KOPT-K1 (cell line): Measurements from ENCODE around the gene GRIK2.

ENCODE experiments used
- H3K27ac ChIP-seq: fragments of 200-600 bp; sonication (generic); 2 replicates; pipeline ENCODE4 v1.5.1; 2016; ENCODE audit warnings: antibody characterized with exemption, mild to moderate bottlenecking, low read depth, low read length; ENCODE audit not compliant: poor library complexity, severe bottlenecking
- H3K36me3 ChIP-seq: fragments of 200-600 bp; sonication (generic); 2 replicates; pipeline ENCODE4 v1.5.1; 2017; ENCODE audit warnings: antibody characterized with exemption, mild to moderate bottlenecking, low read length, moderate library complexity; ENCODE audit not compliant: insufficient read depth
- H3K9me3 ChIP-seq: fragments of 200-600 bp; sonication (generic); 2 replicates; pipeline ENCODE4 v1.5.1; 2017; ENCODE audit warnings: antibody characterized with exemption, low read length, mild to moderate bottlenecking; ENCODE audit not compliant: insufficient read depth, poor library complexity, severe bottlenecking

GRIK2 gene

GRCh38 chr6:101531538-101531937, 138.0 kb downstream of the GRIK2 start:
- H3K9me3 ChIP-seq = no peaks in the 10 kb centered on the region
- no peak overlapping the region for H3K27ac ChIP-seq
- H3K36me3 ChIP-seq = no peaks in the 10 kb centered on the region

GRCh38 chr6:101534386-101534785, 140.9 kb downstream of the GRIK2 start:
- Histone ChIP-seq H3K9me3 (no peaks in the 10 kb centered on the region), H3K36me3 (no peaks in the 10 kb centered on the region), H3K27ac (no peak overlapping the region)

- H3K36me3 ChIP-seq = no peaks in the 10 kb centered on the region
- H3K27ac ChIP-seq = no peak overlapping the region
- no peaks in the 10 kb centered on the region for H3K9me3 ChIP-seq
Measured at GRCh38 chr6:101534821-101535220, 141.3 kb downstream of the GRIK2 start.

GRCh38 chr6:101537753-101538316, 144.3 kb downstream of the GRIK2 start:
- H3K27ac ChIP-seq = no peak overlapping the region

GRCh38 chr6:101539510-101540245, 146.2 kb downstream of the GRIK2 start:
- H3K36me3 ChIP-seq = no peaks in the 10 kb centered on the region
- no peak overlapping the region for H3K27ac ChIP-seq
- H3K9me3 ChIP-seq = no peaks in the 10 kb centered on the region

More at GRCh38 chr6:101537753-101538316, 144.3 kb downstream of the GRIK2 start:
- Histone ChIP-seq H3K36me3 (no peaks in the 10 kb centered on the region), H3K9me3 (no peaks in the 10 kb centered on the region)

- Histone ChIP-seq H3K36me3 (no peaks in the 10 kb centered on the region), H3K27ac (no peak overlapping the region), H3K9me3 (no peaks in the 10 kb centered on the region)
Measured at GRCh38 chr6:101541894-101542293, 148.4 kb downstream of the GRIK2 start.

GRCh38 chr6:101543796-101544195, 150.3 kb downstream of the GRIK2 start:
- Histone ChIP-seq H3K9me3 (no peaks in the 10 kb centered on the region), H3K36me3 (no peaks in the 10 kb centered on the region), H3K27ac (no peak overlapping the region)

GRCh38 chr6:101544286-101544685, 150.8 kb downstream of the GRIK2 start:
- no peak overlapping the region for H3K27ac ChIP-seq
- no peaks in the 10 kb centered on the region for H3K36me3 ChIP-seq
- no peaks in the 10 kb centered on the region for H3K9me3 ChIP-seq

GRCh38 chr6:101545191-101545590, 151.7 kb downstream of the GRIK2 start:
- no peaks in the 10 kb centered on the region for H3K9me3 ChIP-seq
- no peak overlapping the region for H3K27ac ChIP-seq
- H3K36me3 ChIP-seq = no peaks in the 10 kb centered on the region

GRCh38 chr6:101550451-101550850, 156.9 kb downstream of the GRIK2 start:
- no peak overlapping the region for H3K27ac ChIP-seq
- H3K9me3 ChIP-seq = no peaks in the 10 kb centered on the region
- H3K36me3 ChIP-seq = no peaks in the 10 kb centered on the region

- Histone ChIP-seq H3K36me3 (no peaks in the 10 kb centered on the region), H3K9me3 (no peaks in the 10 kb centered on the region), H3K27ac (no peak overlapping the region)
Measured at GRCh38 chr6:101554231-101554630, 160.7 kb downstream of the GRIK2 start.

- H3K36me3 ChIP-seq = no peaks in the 10 kb centered on the region
- no peaks in the 10 kb centered on the region for H3K9me3 ChIP-seq
- H3K27ac ChIP-seq = no peak overlapping the region
Measured at GRCh38 chr6:101558712-101559111, 165.2 kb downstream of the GRIK2 start.

- no peaks in the 10 kb centered on the region for H3K9me3 ChIP-seq
Measured at GRCh38 chr6:101572627-101573026, 179.1 kb downstream of the GRIK2 start.

GRCh38 chr6:101577091-101577490, 183.6 kb downstream of the GRIK2 start:
- no peak overlapping the region for H3K27ac ChIP-seq
- no peaks in the 10 kb centered on the region for H3K36me3 ChIP-seq
- no peaks in the 10 kb centered on the region for H3K9me3 ChIP-seq

More at GRCh38 chr6:101572627-101573026, 179.1 kb downstream of the GRIK2 start:
- Histone ChIP-seq H3K36me3 (no peaks in the 10 kb centered on the region), H3K27ac (no peak overlapping the region)

- Histone ChIP-seq H3K36me3 (no peaks in the 10 kb centered on the region), H3K9me3 (no peaks in the 10 kb centered on the region), H3K27ac (no peak overlapping the region)
Measured at GRCh38 chr6:101578306-101578705, 184.8 kb downstream of the GRIK2 start.

GRCh38 chr6:101582792-101583191, 189.3 kb downstream of the GRIK2 start:
- Histone ChIP-seq H3K27ac (no peak overlapping the region), H3K9me3 (no peaks in the 10 kb centered on the region), H3K36me3 (no peaks in the 10 kb centered on the region)
